HG03469 (cell line): Measurements from ENCODE around the gene SMAD9.
"Not testable (repeated sequence)": the region's sequence is repeated elsewhere in the genome, so short reads cannot be mapped to it uniquely, and the experiment has no call there.

Experiments
- ATAC-seq: cut with Tn5 transposase; IDR thresholded peaks from one replicate; pipeline ENCODE4 v1.9.1; 2021; ENCODE audit warnings: mild to moderate bottlenecking, moderate library complexity, moderate number of reproducible peaks; ENCODE audit not compliant: unreplicated experiment

SMAD9 gene

GRCh38 chr13:36912369-36912768 lies 7.7 kb downstream of the SMAD9 start:
- ATAC-seq = no peak

GRCh38 chr13:36910545-36910944 lies 9.5 kb downstream of the SMAD9 start:
- no peak for ATAC-seq

- ATAC-seq = no peak
These were observed 12.2 kb downstream of the SMAD9 start for GRCh38 chr13:36907821-36908220.

GRCh38 chr13:36907266-36907665 lies 12.8 kb downstream of the SMAD9 start:
- no peak for ATAC-seq

GRCh38 chr13:36905944-36906343 lies 14.1 kb downstream of the SMAD9 start:
- ATAC-seq = no peak

DNA sequence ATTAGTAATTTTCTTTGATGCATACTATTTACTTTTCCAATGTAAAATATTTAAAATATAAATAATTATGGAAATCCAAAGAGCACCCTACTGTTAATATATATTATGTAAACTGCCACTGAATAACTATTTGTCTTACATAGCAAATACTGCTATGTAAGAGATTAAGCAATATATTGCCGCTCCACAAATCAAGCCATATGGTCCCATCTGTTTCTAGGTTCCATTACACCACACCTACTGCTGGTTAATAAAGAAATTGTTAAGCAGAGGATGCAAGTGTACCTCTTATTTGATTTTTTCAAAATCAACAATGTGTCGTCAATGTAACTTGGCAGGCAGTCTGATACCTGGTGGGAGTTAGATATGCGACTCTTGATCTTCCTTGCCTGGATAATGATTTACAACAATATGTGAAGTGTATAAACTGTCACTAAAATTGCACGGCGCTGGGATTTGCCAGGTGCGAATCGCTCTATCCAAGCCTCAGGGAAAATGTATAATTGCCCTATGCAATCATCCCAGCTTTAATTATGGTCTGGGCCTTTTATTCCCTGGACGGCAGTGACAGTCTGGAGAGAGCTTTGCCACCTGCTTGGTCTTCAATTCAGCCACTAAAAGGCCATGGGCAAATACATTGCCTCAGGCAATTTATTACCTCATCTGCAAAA lies 16.0 kb downstream of the SMAD9 start:
- ATAC-seq = no peak

- ATAC-seq = no peak
These were observed 22.9 kb downstream of the SMAD9 start for GRCh38 chr13:36897054-36897616.

- ATAC-seq = no peak
These were observed 28.3 kb downstream of the SMAD9 start for GRCh38 chr13:36891752-36892151.

GRCh38 chr13:36888645-36889044 lies 31.4 kb downstream of the SMAD9 start:
- no peak for ATAC-seq

- no peak for ATAC-seq
These were observed 32.1 kb downstream of the SMAD9 start for GRCh38 chr13:36887758-36888521.

GRCh38 chr13:36885901-36886300 lies 34.1 kb downstream of the SMAD9 start:
- ATAC-seq = no peak

DNA sequence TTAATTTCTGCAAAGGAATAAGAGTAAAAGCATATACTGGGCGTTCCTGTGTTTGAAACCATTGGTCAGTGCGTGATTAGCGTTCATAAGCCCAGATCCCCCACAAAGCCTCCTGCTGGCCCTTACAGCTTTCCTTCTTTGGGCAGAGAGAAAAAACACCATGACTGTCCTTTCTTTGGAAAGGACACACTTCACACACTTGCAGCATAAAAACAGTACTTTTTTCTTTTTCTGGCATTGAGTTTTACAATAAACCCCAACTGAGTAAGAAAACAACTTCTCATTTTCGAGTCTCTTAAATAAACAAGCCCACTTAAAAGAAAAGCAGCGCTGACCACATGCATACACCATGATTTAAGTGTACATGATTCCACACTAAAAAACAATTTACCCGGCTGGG lies 35.8 kb downstream of the SMAD9 start:
- ATAC-seq = no peak

DNA sequence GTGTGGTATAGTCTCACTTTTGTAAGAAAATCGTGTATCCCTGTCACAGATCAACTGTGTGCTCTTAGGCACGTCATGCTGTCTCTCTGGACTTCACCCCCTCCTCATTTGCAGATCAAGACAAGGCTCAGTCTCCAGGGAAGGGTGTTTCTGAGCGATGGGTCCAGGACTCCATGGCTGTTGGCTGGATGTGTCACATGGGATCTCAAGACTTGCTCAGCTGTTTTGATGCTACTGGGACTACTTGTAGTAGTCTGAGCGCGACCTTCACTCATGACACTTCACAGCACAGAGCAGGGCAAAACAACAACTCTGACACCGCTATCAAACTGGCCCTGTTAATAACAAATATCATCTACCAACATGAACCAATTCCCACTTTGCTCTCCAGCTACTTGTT lies 36.2 kb downstream of the SMAD9 start:
- no peak for ATAC-seq

- not testable (repeated sequence) for ATAC-seq
These were observed 36.6 kb downstream of the SMAD9 start for GRCh38 chr13:36883392-36883791.

- no peak for ATAC-seq
These were observed 37.1 kb downstream of the SMAD9 start for GRCh38 chr13:36882829-36883390.

- ATAC-seq = no peak
These were observed 39.1 kb downstream of the SMAD9 start for GRCh38 chr13:36880961-36881360.

DNA sequence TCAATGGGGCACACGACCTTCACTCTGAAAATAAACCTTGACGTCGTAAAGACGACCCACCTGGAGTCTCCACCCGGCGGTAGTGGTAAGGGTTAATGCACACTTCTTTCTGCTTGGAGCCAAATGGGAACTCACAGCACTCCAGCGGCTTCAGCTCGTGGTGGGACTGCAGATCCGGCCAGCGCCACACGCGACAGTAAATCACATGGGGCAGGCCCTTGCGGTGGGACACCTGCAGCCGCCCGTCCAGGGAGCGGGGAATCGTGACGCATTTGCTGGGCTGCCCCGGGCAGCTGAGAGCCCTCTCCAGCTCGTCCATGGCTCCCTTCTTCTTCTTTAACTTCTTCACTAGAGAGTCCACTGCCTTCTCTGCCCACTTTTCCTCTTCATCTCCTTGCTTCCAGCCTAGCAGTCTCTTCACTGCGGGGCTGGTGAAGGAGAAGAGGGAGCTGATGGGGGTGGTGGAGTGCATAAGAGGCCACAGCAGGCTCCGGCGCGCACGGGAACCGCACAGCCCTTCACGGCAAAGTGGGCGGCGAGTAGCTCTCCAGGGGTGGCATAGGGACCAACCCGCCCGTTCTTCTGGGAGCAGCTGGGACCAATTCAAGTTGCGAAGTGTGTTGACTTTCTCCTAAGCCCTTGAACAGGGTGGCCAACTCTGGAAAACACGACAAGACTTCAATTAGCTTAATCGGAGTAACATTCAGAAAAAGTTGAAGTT lies 40.7 kb downstream of the SMAD9 start:
- ATAC-seq = no peak

DNA sequence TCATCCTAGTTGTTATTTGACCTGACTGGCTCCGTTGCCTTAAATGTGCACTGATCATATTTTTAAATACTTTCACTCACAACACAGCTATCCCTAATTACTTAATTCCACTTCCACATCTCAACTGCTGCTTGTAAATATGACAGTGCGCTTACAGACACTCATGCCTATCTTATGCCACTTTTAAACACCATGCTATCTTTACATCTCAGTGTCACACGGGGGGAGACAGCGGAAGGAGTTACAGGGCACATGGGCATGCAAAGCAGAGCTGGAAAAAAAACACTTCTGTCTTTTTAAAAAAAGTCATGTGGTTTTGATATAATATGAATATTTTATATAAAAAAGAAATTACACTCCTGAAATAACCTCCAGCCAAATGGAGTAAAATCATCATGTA lies 44.1 kb downstream of the SMAD9 start:
- ATAC-seq = no peak

DNA sequence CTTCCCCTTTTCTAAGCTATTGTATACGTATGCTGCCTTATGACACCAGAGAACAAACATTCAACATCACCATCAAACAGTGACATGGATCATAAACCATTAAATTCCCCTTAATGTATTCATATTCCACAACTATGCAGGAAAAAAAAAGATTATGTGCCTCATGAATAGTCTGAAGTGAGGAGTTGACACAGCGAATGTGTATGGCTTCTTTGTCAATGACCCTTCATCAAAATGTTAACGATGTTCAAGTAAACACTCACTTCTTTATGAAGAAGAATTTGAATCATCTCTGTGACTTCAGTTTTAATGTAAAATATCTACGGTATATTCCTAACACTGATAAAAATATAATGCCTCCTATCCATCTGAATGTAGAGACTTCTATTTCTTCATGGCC lies 44.6 kb downstream of the SMAD9 start:
- no peak for ATAC-seq

GRCh38 chr13:36872621-36873020 lies 47.4 kb downstream of the SMAD9 start:
- no peak for ATAC-seq

GRCh38 chr13:36870050-36870692 lies 49.9 kb downstream of the SMAD9 start:
- no peak for ATAC-seq
